Measurements from ENCODE around the gene PPP1R10. TPM values are rescaled to one million over a fixed set of nuclear protein-coding genes. Genes with fewer than 3 reads are reported as not detected.

The PPP1R10 gene
- total RNA-seq, 4 donors from 2014 or later = 47.6 to 74.0 (median 61.3) TPM

- peaks cover 0 to 100% (median 0%) of the 10 kb centered on the region in 3 donors for H3K36me3 ChIP-seq
Observed at GRCh38 chr6:30655743-30656094, 38.7 kb upstream of the PPP1R10 start.

GRCh38 chr6:30654798-30655742 lies 38.0 kb upstream of the PPP1R10 start:
- TF ChIP-seq POLR2A (IDR thresholded peaks at IDR 0.05) (no peak), CTCF (IDR thresholded peaks at IDR 0.05) (no peak)
- Histone ChIP-seq H3K4me3 (no peak overlapping the region), H3K27me3 (no peaks in the 10 kb centered on the region), H3K4me1 (no peaks in the 10 kb centered on the region), H3K36me3 (peaks cover 0 to 98% (median 0%) of the 10 kb centered on the region in 3 donors), H3K27ac (no peak overlapping the region), H3K9me3 (no peaks in the 10 kb centered on the region)
- no peak for DNase-seq

More at GRCh38 chr6:30655743-30656094, 38.7 kb upstream of the PPP1R10 start:
- Histone ChIP-seq H3K9me3 (no peaks in the 10 kb centered on the region), H3K27ac (no peak overlapping the region), H3K27me3 (no peaks in the 10 kb centered on the region), H3K4me1 (no peaks in the 10 kb centered on the region), H3K4me3 (no peak overlapping the region)
- no peak for TF ChIP-seq CTCF (IDR thresholded peaks at IDR 0.05)
- TF ChIP-seq POLR2A (IDR thresholded peaks at IDR 0.05) = no peak
- DNase-seq = no peak

- Histone ChIP-seq H3K4me3 (no peak overlapping the region), H3K4me1 (peaks cover 0 to 17% (median 7%) of the 10 kb centered on the region in 4 donors), H3K9me3 (no peaks in the 10 kb centered on the region), H3K36me3 (peaks cover 0 to 65% (median 0%) of the 10 kb centered on the region in 3 donors), H3K27ac (no peak overlapping the region), H3K27me3 (no peaks in the 10 kb centered on the region)
- TF ChIP-seq POLR2A (IDR thresholded peaks at IDR 0.05) (no peak), CTCF (IDR thresholded peaks at IDR 0.05) (no peak)
- no peak for DNase-seq
Observed at GRCh38 chr6:30651143-30651542, 34.1 kb upstream of the PPP1R10 start.

GRCh38 chr6:30647242-30648116 lies 30.4 kb upstream of the PPP1R10 start:
- Histone ChIP-seq H3K9me3 (no peaks in the 10 kb centered on the region), H3K27me3 (no peaks in the 10 kb centered on the region), H3K4me3 (peak overlapping the region; percentile 83 to 89 (median 86)), H3K27ac (peak overlapping the region; percentile 96 to 97 (median 96)), H3K36me3 (peaks cover 0 to 39% (median 0%) of the 10 kb centered on the region in 3 donors), H3K4me1 (peaks cover 0 to 34% (median 7%) of the 10 kb centered on the region in 4 donors)
- peak; percentile 76 to 86 (median 86) for DNase-seq
- TF ChIP-seq POLR2A (IDR thresholded peaks at IDR 0.05) (peak; percentile 37 to 67), CTCF (IDR thresholded peaks at IDR 0.05) (no peak)

GRCh38 chr6:30646450-30647241 lies 29.6 kb upstream of the PPP1R10 start, which contains the start of gene C6orf136:
C6orf136 (plus strand) TSS chr6:30647133; CDS start chr6:30647232, 99 bp downstream.
- Histone ChIP-seq H3K27me3 (no peaks in the 10 kb centered on the region), H3K27ac (peak within 1 kb of the TSS; percentile 96 to 97 (median 96)), H3K4me3 (peak within 1 kb of the TSS; percentile 83 to 89 (median 86)), H3K4me1 (peaks cover 0 to 34% (median 7%) of the 10 kb centered on the region in 4 donors), H3K36me3 (peaks cover 0 to 37% (median 0%) of the 10 kb centered on the region in 3 donors), H3K9me3 (no peaks in the 10 kb centered on the region)
- DNase-seq = peak; percentile 90 to 98 (median 93)
- TF ChIP-seq CTCF (IDR thresholded peaks at IDR 0.05) (no peak), POLR2A (IDR thresholded peaks at IDR 0.05) (no peak)
